ENCODE data around the gene ADAM17. TPM values are rescaled to one million over a fixed set of nuclear protein-coding genes. Genes with fewer than 3 reads are reported as not detected.

The ADAM17 gene
- total RNA-seq, 2 experiments from 2014 or later, result 50.5 to 83.3 TPM

DNA sequence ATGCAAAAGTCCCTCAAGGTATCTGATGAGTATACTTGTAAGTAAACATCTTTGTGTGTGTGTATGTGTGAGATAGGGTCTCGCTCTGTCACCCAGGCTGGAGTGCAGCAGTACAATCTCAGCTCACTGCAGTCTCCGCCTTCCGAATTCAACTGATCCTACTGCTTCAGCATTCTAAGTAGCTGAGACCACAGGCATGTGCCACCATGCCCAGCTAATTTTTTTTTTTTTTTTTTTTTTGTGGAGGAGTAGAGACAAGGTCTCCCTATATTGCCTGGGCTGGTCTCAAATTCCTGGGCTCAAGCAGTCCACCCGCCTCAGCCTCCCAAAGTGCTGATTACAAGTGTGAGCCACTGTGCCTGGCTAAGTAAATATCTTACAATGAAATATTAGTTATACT, 23.2 kb downstream of the ADAM17 start:
- H3K4me2 ChIP-seq (ENCODE audit: low read length), result no peak overlapping the region
- no peaks in the 10 kb centered on the region for H3K9me3 ChIP-seq (ENCODE audit: low read length)
- ChIA-PET POLR2A (interaction anchor here (0.9 to 1.2 kb wide), 4 partner anchors 10 to 61 kb away, joined by 3 to 4 read pairs (median 3); no protein-coding TSS in a partner anchor), CTCF (ENCODE audit: unreplicated experiment) (no interaction called here)
- no peak overlapping the region for H2AFZ ChIP-seq (ENCODE audit: low read length)
- no TSS peak for BruUV-seq (replicated peaks)
- no peak for DNase-seq (ENCODE audit: low spot score)
- H3K79me2 ChIP-seq (ENCODE audit: insufficient read depth, low read depth, low read length), result peaks cover 60% of the 10 kb centered on the region; the same call in 1 of the 2 replicates
- intact Hi-C loops (cut with micrococcal nuclease; ENCODE audit: unreplicated experiment), result no loop called here
- H3K36me3 ChIP-seq (ENCODE audit: insufficient read depth, low read length), result peaks cover 99% of the 10 kb centered on the region
- no peaks in the 10 kb centered on the region for H3K9me2 ChIP-seq (ENCODE audit: insufficient read depth, low read length)
- H3K4me1 ChIP-seq (ENCODE audit: insufficient read depth, low read length, poor library complexity, severe bottlenecking), result peaks cover 21% of the 10 kb centered on the region
- H3K4me3 ChIP-seq (ENCODE audit: low read depth, low read length, poor library complexity, severe bottlenecking), result no peak overlapping the region
- no peak for TF ChIP-seq EZH2phosphoT487 (IDR thresholded peaks at IDR 0.05; ENCODE audit: borderline replicate concordance, low read depth, low read length)
- TF ChIP-seq, protein P1, sequence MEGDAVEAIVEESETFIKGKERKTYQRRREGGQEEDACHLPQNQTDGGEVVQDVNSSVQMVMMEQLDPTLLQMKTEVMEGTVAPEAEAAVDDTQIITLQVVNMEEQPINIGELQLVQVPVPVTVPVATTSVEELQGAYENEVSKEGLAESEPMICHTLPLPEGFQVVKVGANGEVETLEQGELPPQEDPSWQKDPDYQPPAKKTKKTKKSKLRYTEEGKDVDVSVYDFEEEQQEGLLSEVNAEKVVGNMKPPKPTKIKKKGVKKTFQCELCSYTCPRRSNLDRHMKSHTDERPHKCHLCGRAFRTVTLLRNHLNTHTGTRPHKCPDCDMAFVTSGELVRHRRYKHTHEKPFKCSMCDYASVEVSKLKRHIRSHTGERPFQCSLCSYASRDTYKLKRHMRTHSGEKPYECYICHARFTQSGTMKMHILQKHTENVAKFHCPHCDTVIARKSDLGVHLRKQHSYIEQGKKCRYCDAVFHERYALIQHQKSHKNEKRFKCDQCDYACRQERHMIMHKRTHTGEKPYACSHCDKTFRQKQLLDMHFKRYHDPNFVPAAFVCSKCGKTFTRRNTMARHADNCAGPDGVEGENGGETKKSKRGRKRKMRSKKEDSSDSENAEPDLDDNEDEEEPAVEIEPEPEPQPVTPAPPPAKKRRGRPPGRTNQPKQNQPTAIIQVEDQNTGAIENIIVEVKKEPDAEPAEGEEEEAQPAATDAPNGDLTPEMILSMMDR (conservative IDR thresholded peaks at IDR 0.05; ENCODE audit: low read length), result no peak
- no peak overlapping the region for H3K27ac ChIP-seq (ENCODE audit: low read depth, low read length, poor library complexity, severe bottlenecking)
- H4K20me1 ChIP-seq (ENCODE audit: insufficient read depth, low read length), result no peaks in the 10 kb centered on the region

DNA sequence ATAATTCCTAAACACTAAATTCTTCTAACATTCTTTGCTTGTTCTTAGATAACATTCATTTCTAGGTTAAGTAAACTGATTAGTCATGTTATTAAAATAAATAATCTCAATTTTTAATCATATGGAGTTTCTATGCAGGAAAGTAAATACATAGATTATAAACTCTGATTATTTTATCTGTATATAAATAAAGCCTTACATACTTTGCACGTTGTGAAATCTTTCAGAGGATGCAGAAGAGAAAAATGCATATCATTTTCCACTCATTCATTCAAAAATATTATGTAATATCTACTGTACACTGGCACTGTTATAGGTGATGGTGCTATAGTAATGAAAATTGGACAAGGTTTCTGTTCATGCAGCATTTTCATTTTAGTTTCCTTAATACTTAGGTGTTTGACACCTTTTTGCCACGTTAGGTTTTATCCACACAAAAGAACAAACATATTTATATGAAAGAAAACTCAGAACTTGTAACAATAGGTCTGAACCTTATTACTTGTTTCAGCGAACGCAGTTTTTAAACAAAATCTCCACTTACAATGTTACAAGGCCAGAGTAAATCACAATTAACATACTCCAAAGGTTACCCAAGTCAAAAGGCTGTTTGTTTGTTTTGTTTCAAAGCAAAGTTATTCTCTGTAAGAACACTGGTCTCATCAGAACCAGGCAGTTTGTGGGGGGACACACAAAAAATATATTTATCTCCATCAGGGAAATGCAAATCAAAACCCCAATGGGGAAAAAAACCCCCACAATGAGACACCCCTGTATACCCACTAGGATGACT, 27.4 kb downstream of the ADAM17 start:
- Histone ChIP-seq H3K79me2 (ENCODE audit: insufficient read depth, low read depth, low read length) (peaks cover 31% of the 10 kb centered on the region; the same call in 1 of the 2 replicates), H3K4me3 (ENCODE audit: low read depth, low read length, poor library complexity, severe bottlenecking) (no peak overlapping the region), H2AFZ (ENCODE audit: low read length) (no peak overlapping the region), H3K9me2 (ENCODE audit: insufficient read depth, low read length) (no peaks in the 10 kb centered on the region), H4K20me1 (ENCODE audit: insufficient read depth, low read length) (no peaks in the 10 kb centered on the region), H3K4me1 (ENCODE audit: insufficient read depth, low read length, poor library complexity, severe bottlenecking) (no peaks in the 10 kb centered on the region), H3K36me3 (ENCODE audit: insufficient read depth, low read length) (peaks cover 98% of the 10 kb centered on the region), H3K27ac (ENCODE audit: low read depth, low read length, poor library complexity, severe bottlenecking) (no peak overlapping the region), H3K9me3 (ENCODE audit: low read length) (no peaks in the 10 kb centered on the region), H3K4me2 (ENCODE audit: low read length) (no peak overlapping the region)
- ChIA-PET CTCF (ENCODE audit: unreplicated experiment) (no interaction called here), POLR2A (no interaction called here)
- intact Hi-C loops (cut with micrococcal nuclease; ENCODE audit: unreplicated experiment), result no loop called here
- TF ChIP-seq EZH2phosphoT487 (IDR thresholded peaks at IDR 0.05; ENCODE audit: borderline replicate concordance, low read depth, low read length), result no peak
- TF ChIP-seq, protein P1 (conservative IDR thresholded peaks at IDR 0.05; ENCODE audit: low read length), result no peak
- no TSS peak for BruUV-seq (replicated peaks)
- DNase-seq (ENCODE audit: low spot score), result no peak

DNA sequence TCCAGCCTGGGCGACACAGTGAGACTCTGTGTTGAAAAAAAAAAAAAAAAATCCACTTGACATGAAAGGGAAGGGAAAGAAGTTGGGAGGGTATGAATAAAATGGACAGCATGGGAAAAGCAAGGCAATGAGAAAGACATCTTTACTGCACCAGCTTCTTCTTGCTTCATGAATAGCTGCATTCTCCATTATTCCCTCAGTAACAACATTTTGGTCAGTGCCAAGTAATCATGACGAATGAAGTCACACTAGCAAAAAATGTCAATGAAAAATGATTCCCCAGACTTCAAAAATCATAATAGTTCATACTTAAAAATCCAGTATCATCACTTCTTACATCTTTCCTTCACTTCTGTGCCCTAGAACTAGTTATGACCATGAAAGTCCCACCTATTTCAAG, 30.4 kb downstream of the ADAM17 start:
- no peak for DNase-seq (ENCODE audit: low spot score)
- Histone ChIP-seq H3K9me3 (ENCODE audit: low read length) (no peaks in the 10 kb centered on the region), H3K36me3 (ENCODE audit: insufficient read depth, low read length) (peaks cover 97% of the 10 kb centered on the region), H3K9me2 (ENCODE audit: insufficient read depth, low read length) (no peaks in the 10 kb centered on the region), H2AFZ (ENCODE audit: low read length) (no peak overlapping the region), H3K4me1 (ENCODE audit: insufficient read depth, low read length, poor library complexity, severe bottlenecking) (no peaks in the 10 kb centered on the region), H3K27ac (ENCODE audit: low read depth, low read length, poor library complexity, severe bottlenecking) (no peak overlapping the region), H3K4me2 (ENCODE audit: low read length) (no peak overlapping the region), H3K4me3 (ENCODE audit: low read depth, low read length, poor library complexity, severe bottlenecking) (no peak overlapping the region), H4K20me1 (ENCODE audit: insufficient read depth, low read length) (no peaks in the 10 kb centered on the region), H3K79me2 (ENCODE audit: insufficient read depth, low read depth, low read length) (peaks cover 26% of the 10 kb centered on the region; the same call in 1 of the 2 replicates)
- intact Hi-C loops (cut with micrococcal nuclease; ENCODE audit: unreplicated experiment), result no loop called here
- CTCF ChIA-PET (ENCODE audit: unreplicated experiment), result no interaction called here
- TF ChIP-seq EZH2phosphoT487 (IDR thresholded peaks at IDR 0.05; ENCODE audit: borderline replicate concordance, low read depth, low read length), result no peak
- TF ChIP-seq, protein P1 (conservative IDR thresholded peaks at IDR 0.05; ENCODE audit: low read length), result no peak
- BruUV-seq (replicated peaks), result no TSS peak
- POLR2A ChIA-PET, result interaction anchor here (0.7 kb wide), 1 partner anchor 44 kb away, joined by 3 read pairs; no protein-coding TSS in a partner anchor

All from OCI-LY7 (cell line).